ENCODE data around the gene CDK6. TPM values are rescaled to one million over a fixed set of nuclear protein-coding genes. Genes with fewer than 3 reads are reported as not detected.

The CDK6 gene
- total RNA-seq, 1 experiment from 2014 or later: 59.7 TPM

- DNase-seq (ENCODE audit: low spot score): peak; percentile 33
Observed at GRCh38 chr7:92645114-92646061, 191.0 kb downstream of the CDK6 start.

GRCh38 chr7:92644406-92645113 lies 191.8 kb downstream of the CDK6 start:
- DNase-seq (ENCODE audit: low spot score): no peak

GRCh38 chr7:92643821-92644220 lies 192.6 kb downstream of the CDK6 start:
- no peak for DNase-seq (ENCODE audit: low spot score)

- DNase-seq (ENCODE audit: low spot score): peak; percentile 28
Observed at GRCh38 chr7:92641921-92642511, 194.4 kb downstream of the CDK6 start.

GRCh38 chr7:92639966-92640365 lies 196.4 kb downstream of the CDK6 start:
- DNase-seq (ENCODE audit: low spot score): no peak

GRCh38 chr7:92639213-92639896 lies 197.0 kb downstream of the CDK6 start:
- DNase-seq (ENCODE audit: low spot score): no peak

GRCh38 chr7:92636018-92636560 lies 200.3 kb downstream of the CDK6 start:
- DNase-seq (ENCODE audit: low spot score): no peak

GRCh38 chr7:92635538-92635937 lies 200.8 kb downstream of the CDK6 start:
- no peak for DNase-seq (ENCODE audit: low spot score)

- DNase-seq (ENCODE audit: low spot score): peak; percentile 74
Observed at GRCh38 chr7:92634924-92635519, 201.4 kb downstream of the CDK6 start.

GRCh38 chr7:92634205-92634604 lies 202.2 kb downstream of the CDK6 start:
- no peak for DNase-seq (ENCODE audit: low spot score)

GRCh38 chr7:92633211-92633906 lies 203.0 kb downstream of the CDK6 start:
- DNase-seq (ENCODE audit: low spot score): peak; percentile 97

GRCh38 chr7:92632791-92633190 lies 203.6 kb downstream of the CDK6 start:
- DNase-seq (ENCODE audit: low spot score): peak; percentile 28

- DNase-seq (ENCODE audit: low spot score): no peak
Observed at GRCh38 chr7:92631850-92632487, 204.4 kb downstream of the CDK6 start.

GRCh38 chr7:92631067-92631849 lies 205.1 kb downstream of the CDK6 start:
- DNase-seq (ENCODE audit: low spot score): no peak

- DNase-seq (ENCODE audit: low spot score): no peak
Observed at GRCh38 chr7:92629779-92630178, 206.6 kb downstream of the CDK6 start.

- no peak for DNase-seq (ENCODE audit: low spot score)
Observed at GRCh38 chr7:92627956-92628355, 208.4 kb downstream of the CDK6 start.

GRCh38 chr7:92626281-92626809 lies 210.0 kb downstream of the CDK6 start:
- DNase-seq (ENCODE audit: low spot score): no peak

GRCh38 chr7:92625617-92626016 lies 210.8 kb downstream of the CDK6 start:
- DNase-seq (ENCODE audit: low spot score): no peak

Measured in H4 (cell line).